HUES6 (cell line): ENCODE measurements around the gene GIPR.
A peak's percentile ranks its signal among the peaks of the same experiment; 100 is the strongest.
"Not testable (repeated sequence)": the region's sequence is repeated elsewhere in the genome, so short reads cannot be mapped to it uniquely, and the experiment has no call there.

Experiments used
- H3K27ac ChIP-seq: 2 replicates; pipeline ENCODE4 v1.7.0; 2013; ENCODE audit warnings: low read depth, mild to moderate bottlenecking, low read length, inconsistent platforms
- H3K27me3 ChIP-seq: 2 replicates; pipeline ENCODE4 v1.6.1; 2013; ENCODE audit warnings: low read length; ENCODE audit not compliant: control insufficient read depth, insufficient read depth
- H3K36me3 ChIP-seq: 2 replicates; pipeline ENCODE4 v1.6.1; 2013; ENCODE audit warnings: low read length; ENCODE audit not compliant: control insufficient read depth, insufficient read depth
- H3K4me1 ChIP-seq: 2 replicates; pipeline ENCODE4 v1.6.1; 2013; ENCODE audit warnings: low read length; ENCODE audit not compliant: control insufficient read depth, insufficient read depth
- H3K4me3 ChIP-seq: 2 replicates; pipeline ENCODE4 v1.5.1; 2013; ENCODE audit warnings: low read depth, low read length
- H3K9ac ChIP-seq: one replicate; pipeline ENCODE4 v1.6.1; 2013; ENCODE audit warnings: mild to moderate bottlenecking, low read length
- H3K9me3 ChIP-seq: 2 replicates; pipeline ENCODE4 v1.6.1; 2013; ENCODE audit warnings: low read depth, low read length; ENCODE audit not compliant: control insufficient read depth, insufficient read depth

Gene GIPR

GRCh38 chr19:45717131-45717982 is 49.3 kb downstream of the GIPR start:
- Histone ChIP-seq H3K9me3 (no peaks in the 10 kb centered on the region), H3K9ac (peak overlapping the region; percentile 93), H3K27ac (peak overlapping the region; percentile 87), H3K36me3 (peaks cover 23% of the 10 kb centered on the region), H3K4me1 (peaks cover 18% of the 10 kb centered on the region), H3K27me3 (no peaks in the 10 kb centered on the region), H3K4me3 (peak overlapping the region; percentile 71)

- peak overlapping the region; percentile 86 for H3K27ac ChIP-seq
- H3K36me3 ChIP-seq, result peaks cover 17% of the 10 kb centered on the region
- H3K4me1 ChIP-seq, result peaks cover 18% of the 10 kb centered on the region
- peak overlapping the region; percentile 90 for H3K9ac ChIP-seq
- peak overlapping the region; percentile 60 for H3K4me3 ChIP-seq
- H3K9me3 ChIP-seq, result no peaks in the 10 kb centered on the region
- no peaks in the 10 kb centered on the region for H3K27me3 ChIP-seq
Observed at GRCh38 chr19:45717983-45718650, 50.1 kb downstream of the GIPR start.

GRCh38 chr19:45720065-45720464 is 52.0 kb downstream of the GIPR start:
- Histone ChIP-seq H3K4me1 (peaks cover 15% of the 10 kb centered on the region), H3K36me3 (peaks cover 18% of the 10 kb centered on the region)
- H3K27ac ChIP-seq, H3K4me3 ChIP-seq, H3K9ac ChIP-seq, H3K27me3 ChIP-seq, H3K9me3 ChIP-seq: not testable (repeated sequence)

GRCh38 chr19:45728683-45729082 is 60.7 kb downstream of the GIPR start:
- not testable (repeated sequence) for H3K27me3 ChIP-seq, H3K4me1 ChIP-seq, H3K9ac ChIP-seq, H3K27ac ChIP-seq, H3K9me3 ChIP-seq, H3K36me3 ChIP-seq, H3K4me3 ChIP-seq

GRCh38 chr19:45729800-45730290 is 61.8 kb downstream of the GIPR start:
- Histone ChIP-seq H3K36me3 (no peaks in the 10 kb centered on the region), H3K4me3 (peak overlapping the region; percentile 88), H3K4me1 (peaks cover 4% of the 10 kb centered on the region; the same call in 1 of the 2 replicates), H3K9ac (peak overlapping the region; percentile 82), H3K9me3 (no peaks in the 10 kb centered on the region), H3K27me3 (no peaks in the 10 kb centered on the region), H3K27ac (peak overlapping the region; percentile 33; the same call in 1 of the 2 replicates)

- Histone ChIP-seq H3K27me3 (no peaks in the 10 kb centered on the region), H3K9me3 (no peaks in the 10 kb centered on the region), H3K4me3 (peak within 1 kb of the TSS; percentile 88), H3K27ac (peak within 1 kb of the TSS; percentile 33; the same call in 1 of the 2 replicates), H3K4me1 (peaks cover 4% of the 10 kb centered on the region; the same call in 1 of the 2 replicates), H3K36me3 (no peaks in the 10 kb centered on the region), H3K9ac (peak within 1 kb of the TSS; percentile 82)
Observed at GRCh38 chr19:45730368-45731288, 62.6 kb downstream of the GIPR start, which contains the start of gene FBXO46. Gene FBXO46, minus strand, starts transcription at chr19:45730896. Its CDS starts 17,401 bp downstream, at chr19:45713495.
